Ectodermal cell (in vitro differentiated cells): ENCODE measurements around the gene MAP4K3.

Source experiments
- H3K27ac ChIP-seq: 2 replicates; pipeline ENCODE4 v1.7.0; 2013; ENCODE audit warnings: mild to moderate bottlenecking, low read depth, low read length; ENCODE audit not compliant: insufficient read depth, poor library complexity, severe bottlenecking
- H3K27me3 ChIP-seq: 2 replicates; pipeline ENCODE4 v1.7.0; 2013; ENCODE audit warnings: mild to moderate bottlenecking, low read length; ENCODE audit not compliant: insufficient read depth, control insufficient read depth, poor library complexity, severe bottlenecking
- H3K36me3 ChIP-seq: one replicate; pipeline ENCODE4 v1.7.0; 2013; ENCODE audit warnings: low read length; ENCODE audit not compliant: control insufficient read depth, insufficient read depth
- H3K4me1 ChIP-seq: one replicate; pipeline ENCODE4 v1.7.0; 2013; ENCODE audit warnings: low read length; ENCODE audit not compliant: control insufficient read depth, insufficient read depth
- H3K4me3 ChIP-seq: 2 replicates; pipeline ENCODE4 v1.7.0; 2013; ENCODE audit warnings: low read depth, low read length, control low read depth; ENCODE audit not compliant: insufficient read depth
- H3K9me3 ChIP-seq: 2 replicates; pipeline ENCODE4 v1.7.0; 2013; ENCODE audit warnings: mild to moderate bottlenecking, low read length, moderate library complexity; ENCODE audit not compliant: control insufficient read depth
- WGBS, 2 experiments: methylation state at CpG; one replicate each; pipeline ENCODE4 v1.1.7; 2013; ENCODE audit warnings: missing lambda C conversion rate in 2 of 2; 5-methylcytosine and 5-hydroxymethylcytosine counted together

The MAP4K3 gene

GRCh38 chr2:39213015-39213414 lies 224.1 kb downstream of the MAP4K3 start:
- WGBS, 2 experiments = 94 to 100% methylated on average over 1 of the region's 1 CpG
- Histone ChIP-seq H3K4me1 (no peaks in the 10 kb centered on the region), H3K27ac (no peak overlapping the region), H3K27me3 (no peaks in the 10 kb centered on the region), H3K9me3 (no peaks in the 10 kb centered on the region), H3K4me3 (no peak overlapping the region), H3K36me3 (no peaks in the 10 kb centered on the region)

GRCh38 chr2:39210846-39211245 lies 226.2 kb downstream of the MAP4K3 start:
- WGBS, 2 experiments = 86 to 100% methylated on average over 1 of the region's 1 CpG
- Histone ChIP-seq H3K9me3 (no peaks in the 10 kb centered on the region), H3K4me3 (no peak overlapping the region), H3K4me1 (no peaks in the 10 kb centered on the region), H3K36me3 (no peaks in the 10 kb centered on the region), H3K27me3 (no peaks in the 10 kb centered on the region), H3K27ac (no peak overlapping the region)

GRCh38 chr2:39203382-39203781 lies 233.7 kb downstream of the MAP4K3 start:
- Histone ChIP-seq H3K27me3 (no peaks in the 10 kb centered on the region), H3K4me3 (no peak overlapping the region), H3K9me3 (no peaks in the 10 kb centered on the region), H3K27ac (no peak overlapping the region), H3K4me1 (no peaks in the 10 kb centered on the region), H3K36me3 (no peaks in the 10 kb centered on the region)
- 92 to 95% methylated on average over 4 to 5 of the region's 6 CpGs for WGBS, 2 experiments

GRCh38 chr2:39202639-39203369 lies 234.3 kb downstream of the MAP4K3 start:
- H3K27ac ChIP-seq = no peak overlapping the region
- WGBS, 2 experiments = 80 to 93% methylated on average over 1 of the region's 1 CpG
- H3K9me3 ChIP-seq = no peaks in the 10 kb centered on the region
- H3K27me3 ChIP-seq = no peaks in the 10 kb centered on the region
- H3K36me3 ChIP-seq = no peaks in the 10 kb centered on the region
- H3K4me1 ChIP-seq = no peaks in the 10 kb centered on the region
- H3K4me3 ChIP-seq = no peak overlapping the region
